RWPE1 (cell line): Measurements from ENCODE around the gene CAB39.
"Not testable (repeated sequence)": the region's sequence is repeated elsewhere in the genome, so short reads cannot be mapped to it uniquely, and the experiment has no call there.

Experiments
- CTCF ChIA-PET: fragments of 350-600 bp; sonication (Branson Sonifier 250); formaldehyde crosslinking; extraction: SDS; loops from one replicate; lab custom pipeline; 2021; lab: Yijun Ruan, JAX
- POLR2A ChIA-PET: fragments of 400-600 bp; formaldehyde crosslinking; extraction: SDS; loops from one replicate; lab custom pipeline; 2020; ENCODE audit warnings: antibody characterized with exemption; ENCODE audit not compliant: low non-redundant PET; lab: Yijun Ruan, JAX
- DNase-seq: peaks from one replicate; pipeline ENCODE4 v3.0.0; 2012; ENCODE audit warnings: low spot score
- H3K27ac ChIP-seq: fragments of 450-650 bp; 2 replicates; pipeline ENCODE4 v1.5.1; 2017
- CTCF ChIP-seq: fragments of 450-650 bp; conservative IDR thresholded peaks from 2 replicates; pipeline ENCODE4 v1.5.1; 2017; ENCODE audit warnings: low read depth, mild to moderate bottlenecking

CAB39 gene

DNA sequence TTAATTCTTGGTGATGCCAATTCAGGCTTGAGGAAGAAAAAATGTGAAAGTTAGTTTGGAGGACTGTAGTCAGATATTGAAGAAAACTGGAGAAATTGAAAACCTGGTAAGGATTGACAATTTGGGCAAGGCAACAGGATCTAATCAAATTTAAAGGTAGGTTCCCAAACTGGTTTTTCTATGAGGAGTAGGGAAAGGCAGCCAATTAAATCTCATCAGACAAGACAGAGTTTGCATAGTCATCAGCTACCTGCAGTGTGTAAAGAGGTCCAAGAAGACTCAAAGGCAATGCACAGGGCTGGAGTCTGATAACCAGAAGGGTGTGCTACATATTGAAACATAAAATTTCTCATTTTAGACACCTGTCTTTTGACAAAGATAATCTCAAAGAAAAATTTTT is 16.0 kb upstream of the CAB39 start:
- H3K27ac ChIP-seq, result no peak overlapping the region
- POLR2A ChIA-PET, result no interaction called here
- no peak for DNase-seq
- no peak for TF ChIP-seq CTCF
- CTCF ChIA-PET, result no interaction called here

DNA sequence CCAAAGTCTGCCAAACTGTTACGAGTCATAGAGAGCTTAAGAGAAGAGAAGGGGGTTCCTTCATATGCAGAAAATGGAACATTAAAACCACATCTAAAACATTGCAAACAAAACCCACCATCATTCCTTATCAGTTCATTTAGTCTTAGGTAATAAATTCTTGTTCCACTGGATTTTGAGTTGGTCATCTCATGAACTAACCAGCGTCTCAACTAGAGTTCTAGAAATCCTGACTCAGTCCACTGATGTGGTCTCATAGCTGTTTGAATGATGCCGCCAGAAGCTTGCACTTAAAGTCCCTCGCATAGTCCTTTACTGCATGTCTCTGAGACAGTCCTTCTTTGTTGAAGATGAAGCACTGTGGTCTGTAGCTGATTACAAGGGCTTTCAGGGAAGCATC is 15.0 kb upstream of the CAB39 start:
- TF ChIP-seq CTCF, result no peak
- CTCF ChIA-PET, result interaction anchor here (0.7 kb wide), 1 partner anchor 22 kb away, joined by 3 read pairs; no protein-coding TSS in a partner anchor
- DNase-seq, result no peak

DNA sequence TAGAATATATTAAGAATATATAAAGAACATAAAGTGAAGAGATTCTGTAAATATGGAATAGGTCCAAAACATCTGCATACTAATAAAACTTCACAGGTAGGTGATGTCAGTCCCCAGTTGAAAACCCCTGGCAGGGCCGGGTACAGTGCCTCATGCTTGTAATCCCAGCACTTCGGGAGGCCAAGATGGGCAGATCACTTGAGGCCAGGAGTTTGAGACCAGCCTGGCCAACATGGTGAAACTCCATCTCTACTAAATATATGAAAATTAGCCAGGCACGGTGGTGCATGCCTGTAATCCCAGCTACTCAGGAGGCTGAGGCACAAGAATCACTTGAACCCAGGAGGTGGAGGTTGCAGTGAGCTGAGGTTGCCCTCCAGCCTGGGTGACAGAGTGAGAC is 13.9 kb upstream of the CAB39 start:
- CTCF ChIA-PET, DNase-seq, H3K27ac ChIP-seq, POLR2A ChIA-PET: not testable (repeated sequence)

More for the DNA sequence above, 15.0 kb upstream of the CAB39 start:
- POLR2A ChIA-PET, result no interaction called here
- no peak overlapping the region for H3K27ac ChIP-seq

GRCh38 chr2:230700447-230700846 is 12.2 kb upstream of the CAB39 start:
- ChIA-PET CTCF (no interaction called here), POLR2A (no interaction called here)
- TF ChIP-seq CTCF, result no peak

DNA sequence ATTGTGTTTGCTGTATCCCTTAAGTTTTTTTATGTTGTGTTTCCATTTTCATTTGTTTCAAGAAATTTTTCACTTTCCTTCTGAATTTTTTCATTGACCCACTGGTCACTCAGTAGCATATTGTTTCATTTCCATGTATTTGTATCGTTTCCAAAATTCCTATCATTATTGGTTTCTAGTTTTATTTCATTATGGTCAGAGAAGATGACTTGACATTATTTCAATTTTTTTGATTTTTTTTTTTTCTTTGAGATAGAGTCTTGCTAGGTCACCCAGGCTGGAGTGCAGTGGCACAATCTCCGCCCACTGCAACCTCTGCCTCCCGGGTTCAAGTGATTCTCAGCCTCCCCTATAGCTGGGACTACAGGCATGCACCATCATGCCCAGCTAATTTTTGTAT is 11.3 kb upstream of the CAB39 start:
- ChIA-PET CTCF (no interaction called here), POLR2A (no interaction called here)
- no peak overlapping the region for H3K27ac ChIP-seq
- DNase-seq, result no peak
- TF ChIP-seq CTCF, result no peak

More at GRCh38 chr2:230700447-230700846, 12.2 kb upstream of the CAB39 start:
- no peak overlapping the region for H3K27ac ChIP-seq
- DNase-seq, result no peak

DNA sequence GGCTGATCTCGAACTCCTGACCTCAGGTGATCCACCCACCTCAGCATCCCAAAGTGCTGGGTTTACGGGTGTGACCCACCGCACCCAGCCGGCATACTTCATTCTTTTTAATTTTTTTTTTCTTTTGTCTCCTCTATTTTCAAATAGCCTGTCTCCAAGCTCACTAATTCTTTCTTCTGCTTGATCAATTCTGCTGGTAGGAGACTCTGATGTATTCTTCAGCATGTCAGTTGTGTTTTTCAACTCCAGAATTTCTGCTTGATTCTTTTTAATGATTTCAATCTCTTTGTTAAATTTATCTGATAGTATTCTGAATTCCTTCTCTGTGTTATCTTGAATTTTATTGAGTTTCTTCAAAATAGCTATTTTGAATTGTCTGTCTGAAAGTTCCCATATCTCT is 10.2 kb upstream of the CAB39 start:
- H3K27ac ChIP-seq, DNase-seq, POLR2A ChIA-PET, CTCF ChIA-PET: not testable (repeated sequence)

GRCh38 chr2:230703514-230703913 is 9.1 kb upstream of the CAB39 start:
- ChIA-PET CTCF (interaction anchor here (0.6 kb wide), 1 partner anchor 1092 kb away, joined by 3 read pairs; no protein-coding TSS in a partner anchor), POLR2A (no interaction called here)
- no peak for DNase-seq
- no peak overlapping the region for H3K27ac ChIP-seq
- TF ChIP-seq CTCF, result no peak

GRCh38 chr2:230706053-230706521 is 6.6 kb upstream of the CAB39 start:
- no peak overlapping the region for H3K27ac ChIP-seq
- TF ChIP-seq CTCF, result no peak
- ChIA-PET POLR2A (no interaction called here), CTCF (no interaction called here)
- DNase-seq, result no peak
